Caco-2 (cell line): ENCODE data around the gene ADGRD1. TPM values are rescaled to one million over a fixed set of nuclear protein-coding genes. Genes with fewer than 3 reads are reported as not detected.

Experiments
- BruUV-seq: library from RNA; stranded (reverse); fragments of 400-500 nt; replicated peaks from 2 replicates; lab custom pipeline; 2021; lab: Mats Ljungman, UMichigan
- CTCF ChIA-PET: fragments of 300-600 bp; sonication (Branson Sonifier 250); formaldehyde crosslinking; loops from one replicate; lab custom pipeline; 2022; ENCODE audit warnings: antibody characterized with exemption; lab: Charles Lee
- POLR2A ChIA-PET: fragments of 300-600 bp; sonication (Branson Sonifier 250); formaldehyde crosslinking; loops from one replicate; lab custom pipeline; 2022; ENCODE audit warnings: antibody characterized with exemption; lab: Charles Lee
- DNase-seq, 2 experiments: peaks; one replicate each; pipeline versions ENCODE4 v3.0.0 to v3.0.0-alpha.2; 2020 to 2022
- H3K27me3 ChIP-seq: replicated peaks from 2 replicates; pipeline ENCODE4 v1.6.0; 2011; ENCODE audit warnings: low read length; ENCODE audit not compliant: control insufficient read depth, insufficient read depth
- H3K36me3 ChIP-seq: 2 replicates; pipeline ENCODE4 v1.5.1; 2011; ENCODE audit warnings: low read length; ENCODE audit not compliant: control insufficient read depth, insufficient read depth
- H3K4me1 ChIP-seq: fragments of 250-450 bp; sonication (Bioruptor Pico); 2 replicates; pipeline ENCODE4 v1.5.1; 2020; ENCODE audit warnings: mild to moderate bottlenecking
- H3K4me3 ChIP-seq: 2 replicates; pipeline ENCODE4 v1.5.1; 2011; ENCODE audit warnings: low read depth, mild to moderate bottlenecking, control low read depth, low read length
- H3K9me3 ChIP-seq: fragments of 250-450 bp; sonication (Bioruptor Pico); 2 replicates; pipeline ENCODE4 v1.5.1; 2020; ENCODE audit warnings: mild to moderate bottlenecking, moderate library complexity
- H3K27ac Mint-ChIP-seq: one replicate; pipeline ENCODE4 v1.8.0; 2022; ENCODE audit warnings: mixed read lengths; ENCODE audit not compliant: unreplicated experiment
- H3K27me3 Mint-ChIP-seq: one replicate; pipeline ENCODE4 v1.8.0; 2022; ENCODE audit warnings: mixed read lengths; ENCODE audit not compliant: insufficient read depth, unreplicated experiment
- H3K36me3 Mint-ChIP-seq: one replicate; pipeline ENCODE4 v1.8.0; 2022; ENCODE audit warnings: mild to moderate bottlenecking, mixed read lengths; ENCODE audit not compliant: insufficient read depth, unreplicated experiment
- H3K4me1 Mint-ChIP-seq: one replicate; pipeline ENCODE4 v1.8.0; 2022; ENCODE audit warnings: low read depth, mixed read lengths; ENCODE audit not compliant: unreplicated experiment
- H3K4me3 Mint-ChIP-seq: one replicate; pipeline ENCODE4 v1.8.0; 2022; ENCODE audit warnings: mild to moderate bottlenecking, moderate library complexity, mixed read lengths; ENCODE audit not compliant: unreplicated experiment
- H3K9me3 Mint-ChIP-seq: one replicate; pipeline ENCODE4 v1.8.0; 2022; ENCODE audit warnings: mixed read lengths; ENCODE audit not compliant: unreplicated experiment
- CTCF ChIP-seq, 2 experiments: fragments of 200-600 bp in 1 of 2; IDR thresholded peaks; 1 replicate in 1 of 2; 2 replicates in 1 of 2; pipeline versions ENCODE4 v1.5.1 to v1.8.0; 2011 to 2022; ENCODE audit warnings: antibody characterized with exemption in 1 of 2, control low read depth in 1 of 2, inconsistent platforms in 1 of 2, low read depth in 1 of 2, low read length in 1 of 2, mild to moderate bottlenecking in 1 of 2, moderate library complexity in 1 of 2; ENCODE audit not compliant: insufficient read depth in 1 of 2, severe bottlenecking in 1 of 2, unreplicated experiment in 1 of 2
- intact Hi-C: fragments of 100-400 bp; cut with micrococcal nuclease; formaldehyde crosslinking; loops from one replicate; pipeline ENCODE4 v1.10.0; 2022; ENCODE audit not compliant: unreplicated experiment
- total RNA-seq: library from RNA; stranded (reverse); gene quantifications from 2 replicates; pipeline ENCODE4 v1.2.3, GENCODE V29; 2022

ADGRD1 gene
- total RNA-seq, 1 experiment from 2014 or later: 3.6 TPM

DNA sequence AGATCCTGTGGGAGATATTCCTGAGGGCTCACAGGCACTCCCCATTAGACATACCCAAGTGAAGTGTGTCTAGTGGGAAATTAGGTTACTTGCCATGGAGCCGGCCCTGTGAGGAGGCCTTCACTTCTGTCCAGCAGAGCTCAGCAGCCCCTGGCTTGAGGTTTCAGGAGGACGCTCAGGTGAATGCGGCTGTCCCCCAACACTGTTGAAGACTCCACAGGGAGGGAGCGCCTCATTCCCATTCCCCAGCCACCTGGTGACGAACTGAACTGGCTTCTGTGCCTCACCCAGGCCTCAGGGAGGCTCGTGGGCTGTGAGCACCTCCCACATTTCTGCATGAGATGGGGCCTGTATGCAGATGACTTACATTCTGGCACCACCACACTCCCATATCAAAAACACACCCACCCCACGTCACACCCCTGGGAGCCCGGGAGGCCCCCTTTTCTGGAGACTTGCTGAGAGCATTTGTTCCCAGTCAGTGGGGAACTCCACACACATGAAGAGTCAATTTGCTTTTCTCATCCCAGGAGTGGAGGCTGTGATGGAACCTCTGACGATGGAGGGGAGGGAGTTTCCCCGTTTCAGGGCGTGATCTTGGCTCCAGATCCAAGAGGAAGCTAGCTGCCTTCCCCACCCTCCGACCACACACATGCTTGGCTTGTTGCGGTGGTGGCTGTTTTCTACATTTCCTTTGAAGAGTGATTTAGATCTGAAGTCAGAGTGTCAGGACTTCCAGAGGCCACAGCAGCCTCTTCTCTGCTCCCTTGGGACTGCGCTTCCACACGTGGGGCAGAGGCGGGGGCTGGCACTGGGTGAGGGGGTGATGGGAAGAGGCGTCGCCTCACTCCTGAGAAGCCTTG is 120.7 kb downstream of the ADGRD1 start:
- DNase-seq: no peak
- peaks cover 9% of the 10 kb centered on the region for H3K9me3 Mint-ChIP-seq
- no peak overlapping the region for H3K4me3 Mint-ChIP-seq
- Histone ChIP-seq H3K4me3 (no peak overlapping the region), H3K36me3 (no peaks in the 10 kb centered on the region), H3K4me1 (no peaks in the 10 kb centered on the region), H3K9me3 (no peaks in the 10 kb centered on the region), H3K27me3 (no peaks in the 10 kb centered on the region)
- TF ChIP-seq CTCF (IDR thresholded peaks at IDR 0.05; ENCODE audit: insufficient read depth in 1 of 2, low read depth in 1 of 2, low read length in 1 of 2, severe bottlenecking in 1 of 2, unreplicated experiment in 1 of 2): no peak
- peaks cover 3% of the 10 kb centered on the region for H3K27me3 Mint-ChIP-seq
- intact Hi-C loops: no loop called here
- H3K27ac Mint-ChIP-seq: no peak overlapping the region
- no TSS peak for BruUV-seq
- H3K36me3 Mint-ChIP-seq: no peaks in the 10 kb centered on the region
- ChIA-PET POLR2A (no interaction called here), CTCF (no interaction called here)
- H3K4me1 Mint-ChIP-seq: no peaks in the 10 kb centered on the region

DNA sequence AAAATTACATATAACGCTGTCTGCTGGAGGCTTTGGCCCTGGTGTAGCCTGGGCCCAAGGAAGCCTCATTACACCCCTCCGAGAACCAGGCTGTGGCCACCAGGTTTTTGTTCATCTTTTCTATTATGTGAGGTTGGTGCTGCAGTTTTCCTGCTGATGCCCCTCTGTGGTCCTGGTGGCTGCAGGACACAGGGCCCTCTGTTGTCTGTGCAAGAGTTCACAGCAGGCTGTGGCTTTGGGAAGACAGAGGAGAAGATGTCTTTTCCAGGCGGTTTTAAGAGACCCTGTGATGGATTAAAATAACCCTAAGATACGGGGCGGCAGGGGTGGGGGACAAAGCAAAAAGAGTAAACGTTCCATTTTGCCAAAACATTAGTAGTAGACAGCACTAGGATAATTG is 121.5 kb downstream of the ADGRD1 start:
- peaks cover 5% of the 10 kb centered on the region for H3K9me3 Mint-ChIP-seq
- peaks cover 3% of the 10 kb centered on the region for H3K27me3 Mint-ChIP-seq
- no peak for DNase-seq
- intact Hi-C loops: no loop called here
- no peak overlapping the region for H3K4me3 ChIP-seq
- no peaks in the 10 kb centered on the region for H3K4me1 Mint-ChIP-seq
- H3K27ac Mint-ChIP-seq: no peak overlapping the region
- no TSS peak for BruUV-seq
- no peak overlapping the region for H3K4me3 Mint-ChIP-seq
- ChIA-PET POLR2A (no interaction called here), CTCF (no interaction called here)
- no peaks in the 10 kb centered on the region for H3K36me3 ChIP-seq
- H3K27me3 ChIP-seq: no peaks in the 10 kb centered on the region
- no peaks in the 10 kb centered on the region for H3K9me3 ChIP-seq
- TF ChIP-seq CTCF (IDR thresholded peaks at IDR 0.05; ENCODE audit: insufficient read depth in 1 of 2, low read depth in 1 of 2, low read length in 1 of 2, severe bottlenecking in 1 of 2, unreplicated experiment in 1 of 2): no peak
- no peaks in the 10 kb centered on the region for H3K36me3 Mint-ChIP-seq
- no peaks in the 10 kb centered on the region for H3K4me1 ChIP-seq

DNA sequence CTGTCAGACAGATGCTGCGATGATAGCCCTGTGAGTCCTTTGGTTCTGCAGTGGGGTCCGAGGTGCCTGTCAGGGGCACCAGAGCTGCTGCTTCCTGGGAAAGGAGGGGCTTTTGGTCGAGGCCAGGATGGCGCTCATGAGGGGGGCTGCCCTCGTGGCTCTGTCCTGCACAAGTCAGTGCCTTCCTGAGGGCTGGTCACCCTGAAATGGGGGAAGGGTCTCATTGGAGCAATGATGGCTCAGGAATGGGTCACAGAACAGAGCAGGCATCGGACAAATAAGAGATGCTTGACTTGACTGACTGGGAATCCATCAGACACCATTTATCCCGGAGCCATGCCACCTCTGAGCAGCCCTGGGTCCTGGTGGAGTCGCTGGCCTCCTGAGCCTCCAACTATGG is 121.9 kb downstream of the ADGRD1 start:
- H3K27ac Mint-ChIP-seq: no peak overlapping the region
- no peaks in the 10 kb centered on the region for H3K36me3 Mint-ChIP-seq
- Histone ChIP-seq H3K36me3 (no peaks in the 10 kb centered on the region), H3K4me3 (no peak overlapping the region), H3K27me3 (no peaks in the 10 kb centered on the region), H3K4me1 (no peaks in the 10 kb centered on the region), H3K9me3 (no peaks in the 10 kb centered on the region)
- no peaks in the 10 kb centered on the region for H3K4me1 Mint-ChIP-seq
- H3K27me3 Mint-ChIP-seq: peaks cover 3% of the 10 kb centered on the region
- ChIA-PET POLR2A (no interaction called here), CTCF (no interaction called here)
- DNase-seq: no peak
- intact Hi-C loops: no loop called here
- no peak for TF ChIP-seq CTCF (IDR thresholded peaks at IDR 0.05; ENCODE audit: insufficient read depth in 1 of 2, low read depth in 1 of 2, low read length in 1 of 2, severe bottlenecking in 1 of 2, unreplicated experiment in 1 of 2)
- H3K9me3 Mint-ChIP-seq: peaks cover 1% of the 10 kb centered on the region
- no peak overlapping the region for H3K4me3 Mint-ChIP-seq
- BruUV-seq: no TSS peak
